ENCODE data around the gene L1TD1.
"Not testable (repeated sequence)": the region's sequence is repeated elsewhere in the genome, so short reads cannot be mapped to it uniquely, and the experiment has no call there.

The L1TD1 gene

GRCh38 chr1:62208087-62208486 lies 13.4 kb downstream of the L1TD1 start:
- DNase-seq: no peak

- DNase-seq: no peak
Observed at GRCh38 chr1:62208970-62209369, 14.3 kb downstream of the L1TD1 start.

- DNase-seq: no peak
Observed at GRCh38 chr1:62209931-62210595, 15.4 kb downstream of the L1TD1 start.

GRCh38 chr1:62210960-62211359 lies 16.3 kb downstream of the L1TD1 start:
- DNase-seq: no peak

- DNase-seq: no peak
Observed at GRCh38 chr1:62212411-62212810, 17.8 kb downstream of the L1TD1 start.

- no peak for DNase-seq
Observed at GRCh38 chr1:62213075-62213914, 18.6 kb downstream of the L1TD1 start.

- no peak for DNase-seq
Observed at GRCh38 chr1:62218604-62219003, 24.0 kb downstream of the L1TD1 start.

- DNase-seq: not testable (repeated sequence)
Observed at GRCh38 chr1:62220456-62220855, 25.8 kb downstream of the L1TD1 start.

- DNase-seq: no peak
Observed at GRCh38 chr1:62221171-62221570, 26.5 kb downstream of the L1TD1 start.

- no peak for DNase-seq
Observed at GRCh38 chr1:62222321-62222720, 27.7 kb downstream of the L1TD1 start.

- DNase-seq: no peak
Observed at GRCh38 chr1:62224182-62224581, 29.5 kb downstream of the L1TD1 start.

- DNase-seq: no peak
Observed at GRCh38 chr1:62227496-62227895, 32.8 kb downstream of the L1TD1 start.

GRCh38 chr1:62228136-62228882 lies 33.7 kb downstream of the L1TD1 start:
- no peak for DNase-seq

GRCh38 chr1:62228883-62229187 lies 34.2 kb downstream of the L1TD1 start:
- no peak for DNase-seq

- DNase-seq: no peak
Observed at GRCh38 chr1:62229468-62229867, 34.8 kb downstream of the L1TD1 start.

- no peak for DNase-seq
Observed at GRCh38 chr1:62229932-62230331, 35.3 kb downstream of the L1TD1 start.

GRCh38 chr1:62230718-62231117 lies 36.1 kb downstream of the L1TD1 start:
- no peak for DNase-seq

GRCh38 chr1:62232871-62233278 lies 38.2 kb downstream of the L1TD1 start:
- no peak for DNase-seq

- DNase-seq: no peak
Observed at GRCh38 chr1:62233926-62234450, 39.3 kb downstream of the L1TD1 start.

GRCh38 chr1:62234688-62235087 lies 40.0 kb downstream of the L1TD1 start:
- DNase-seq: no peak

- DNase-seq: no peak
Observed at GRCh38 chr1:62235576-62235975, 40.9 kb downstream of the L1TD1 start.

GRCh38 chr1:62237361-62237760 lies 42.7 kb downstream of the L1TD1 start:
- DNase-seq: no peak

GRCh38 chr1:62237950-62238374 lies 43.3 kb downstream of the L1TD1 start:
- DNase-seq: no peak

- DNase-seq: no peak
Observed at GRCh38 chr1:62238507-62238906, 43.9 kb downstream of the L1TD1 start.

Measured in T-helper 9 cell (primary cell).